ENCODE results near the gene USB1.

- TF ChIP-seq INSM2 (tag by site-specific recombination; IDR thresholded peaks at IDR 0.05) = no peak
- no peak for TF ChIP-seq CTCF (tag by site-specific recombination; IDR thresholded peaks at IDR 0.05)
Observed at GRCh38 chr16:57982385-57982784, 18.8 kb upstream of the USB1 start.

All from HEK293 (cell line).